ENCODE measurements around the gene ANKS1B.

The ANKS1B gene

DNA sequence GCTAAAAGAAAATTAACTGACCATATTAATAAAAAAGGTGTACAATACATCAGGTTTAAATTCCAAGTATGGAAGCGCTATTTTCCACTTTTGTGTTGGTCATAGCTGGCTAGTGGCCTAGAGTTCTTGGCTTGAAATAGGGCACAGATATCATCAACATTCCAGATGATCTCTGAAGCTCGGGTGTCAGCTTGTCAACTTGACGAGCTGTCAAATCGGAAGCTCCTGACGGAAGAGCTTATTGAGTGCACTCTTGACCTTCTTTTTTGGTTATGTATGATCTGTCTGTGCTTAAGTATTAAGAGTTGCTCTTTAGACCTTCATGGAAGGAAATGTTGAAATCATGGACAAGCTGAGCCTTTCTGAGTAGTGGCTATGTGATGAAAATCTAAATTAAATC lies 1161.7 kb downstream of the ANKS1B start:
- TF ChIP-seq, protein P1, sequence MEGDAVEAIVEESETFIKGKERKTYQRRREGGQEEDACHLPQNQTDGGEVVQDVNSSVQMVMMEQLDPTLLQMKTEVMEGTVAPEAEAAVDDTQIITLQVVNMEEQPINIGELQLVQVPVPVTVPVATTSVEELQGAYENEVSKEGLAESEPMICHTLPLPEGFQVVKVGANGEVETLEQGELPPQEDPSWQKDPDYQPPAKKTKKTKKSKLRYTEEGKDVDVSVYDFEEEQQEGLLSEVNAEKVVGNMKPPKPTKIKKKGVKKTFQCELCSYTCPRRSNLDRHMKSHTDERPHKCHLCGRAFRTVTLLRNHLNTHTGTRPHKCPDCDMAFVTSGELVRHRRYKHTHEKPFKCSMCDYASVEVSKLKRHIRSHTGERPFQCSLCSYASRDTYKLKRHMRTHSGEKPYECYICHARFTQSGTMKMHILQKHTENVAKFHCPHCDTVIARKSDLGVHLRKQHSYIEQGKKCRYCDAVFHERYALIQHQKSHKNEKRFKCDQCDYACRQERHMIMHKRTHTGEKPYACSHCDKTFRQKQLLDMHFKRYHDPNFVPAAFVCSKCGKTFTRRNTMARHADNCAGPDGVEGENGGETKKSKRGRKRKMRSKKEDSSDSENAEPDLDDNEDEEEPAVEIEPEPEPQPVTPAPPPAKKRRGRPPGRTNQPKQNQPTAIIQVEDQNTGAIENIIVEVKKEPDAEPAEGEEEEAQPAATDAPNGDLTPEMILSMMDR (IDR thresholded peaks at IDR 0.05; ENCODE audit: insufficient read depth, low read depth, low read length, missing control alignments), result no peak
- no peak overlapping the region for H3K4me3 ChIP-seq (ENCODE audit: low read depth, low read length)
- DNase-seq (ENCODE audit: low read depth), result no peak

DNA sequence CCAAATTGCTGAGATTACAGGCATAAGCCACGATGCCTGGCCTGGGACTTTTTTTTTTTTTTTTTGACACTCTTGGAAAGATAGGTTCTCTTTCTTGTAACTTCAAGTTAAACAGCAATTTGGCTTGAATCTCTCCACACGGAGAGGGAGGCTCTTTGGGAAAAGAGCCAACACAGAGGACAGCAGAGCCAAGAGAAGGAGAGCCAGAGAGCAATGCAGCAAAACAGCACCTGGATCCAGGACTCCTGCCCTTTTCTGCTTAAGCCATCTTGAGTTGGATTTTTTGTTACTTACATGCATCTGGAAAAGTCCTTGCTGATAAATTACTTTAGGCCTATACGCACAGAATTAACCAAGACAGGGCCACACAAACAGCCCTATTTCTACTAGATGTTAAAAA lies 1162.9 kb downstream of the ANKS1B start:
- TF ChIP-seq, protein P1 (IDR thresholded peaks at IDR 0.05; ENCODE audit: insufficient read depth, low read depth, low read length, missing control alignments), result no peak
- no peak for DNase-seq (ENCODE audit: low read depth)
- H3K4me3 ChIP-seq (ENCODE audit: low read depth, low read length), result no peak overlapping the region

DNA sequence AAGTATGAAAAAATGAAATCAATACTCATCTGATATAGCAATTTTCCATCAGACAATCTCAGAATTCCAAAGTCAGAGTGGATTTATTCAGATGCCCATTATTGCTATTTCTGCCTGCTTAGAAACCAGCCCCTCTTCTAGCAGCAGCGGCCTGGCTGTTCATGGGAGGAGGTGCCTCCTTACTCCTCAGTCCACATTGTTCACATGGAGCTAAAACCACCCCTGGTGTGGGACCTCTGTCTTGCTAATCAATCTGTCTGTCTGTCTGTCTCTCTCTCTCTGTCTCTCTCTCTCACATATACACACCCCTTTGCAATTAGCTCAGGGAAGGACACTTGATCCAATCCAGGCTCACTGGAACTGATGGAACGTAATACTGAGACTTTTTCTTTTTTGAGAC lies 1163.5 kb downstream of the ANKS1B start:
- TF ChIP-seq, protein P1 (IDR thresholded peaks at IDR 0.05; ENCODE audit: insufficient read depth, low read depth, low read length, missing control alignments), result no peak
- DNase-seq (ENCODE audit: low read depth), result no peak
- no peak overlapping the region for H3K4me3 ChIP-seq (ENCODE audit: low read depth, low read length)

DNA sequence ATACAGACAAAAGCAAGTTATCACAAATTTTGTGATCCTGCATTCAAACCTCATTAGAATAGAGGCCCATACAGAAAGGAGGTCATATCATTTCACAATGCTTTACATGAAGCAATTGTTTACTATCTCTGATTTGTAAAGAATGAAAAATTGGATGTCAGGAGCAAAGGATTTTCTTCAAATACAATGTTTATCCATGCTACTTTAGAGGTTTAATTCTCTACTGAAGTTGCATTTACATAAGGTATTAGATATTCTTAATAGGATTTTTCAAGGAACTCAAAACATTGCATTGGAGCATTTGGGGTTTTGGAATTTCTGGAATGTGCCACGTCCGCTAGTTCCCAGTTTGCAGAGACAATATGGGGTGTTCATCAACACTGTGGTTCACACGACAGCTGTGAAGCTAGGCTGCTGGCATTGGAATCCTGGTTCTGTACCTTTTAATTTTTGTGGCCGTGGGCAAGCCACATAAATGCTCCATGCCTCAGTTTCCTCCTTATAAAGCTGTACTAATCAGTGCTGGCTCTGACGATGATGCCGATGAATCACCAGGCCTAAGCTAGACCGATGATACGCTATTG lies 1164.8 kb downstream of the ANKS1B start:
- no peak overlapping the region for H3K4me3 ChIP-seq (ENCODE audit: low read depth, low read length)
- TF ChIP-seq, protein P1 (IDR thresholded peaks at IDR 0.05; ENCODE audit: insufficient read depth, low read depth, low read length, missing control alignments), result no peak
- DNase-seq (ENCODE audit: low read depth), result no peak

DNA sequence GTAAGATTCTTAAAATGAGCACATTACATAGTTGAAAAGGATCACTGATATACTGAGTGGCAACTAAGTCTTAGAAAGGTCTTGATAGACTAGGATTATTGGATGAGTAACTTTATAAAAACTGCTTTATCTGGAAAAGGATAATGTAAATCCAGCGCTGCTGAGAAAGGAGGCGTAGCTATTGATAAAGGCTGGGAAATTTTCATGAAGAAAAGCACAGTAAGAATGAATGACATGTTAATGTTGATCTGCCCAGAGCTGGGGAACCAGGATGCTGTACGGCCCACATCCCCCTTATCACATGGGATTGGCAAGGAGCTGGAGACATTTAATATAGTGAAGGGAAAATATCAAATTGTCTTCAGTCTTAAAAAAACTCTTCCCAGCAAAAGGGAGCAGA lies 1165.7 kb downstream of the ANKS1B start:
- no peak for DNase-seq (ENCODE audit: low read depth)
- H3K4me3 ChIP-seq (ENCODE audit: low read depth, low read length), result no peak overlapping the region
- TF ChIP-seq, protein P1 (IDR thresholded peaks at IDR 0.05; ENCODE audit: insufficient read depth, low read depth, low read length, missing control alignments), result no peak

DNA sequence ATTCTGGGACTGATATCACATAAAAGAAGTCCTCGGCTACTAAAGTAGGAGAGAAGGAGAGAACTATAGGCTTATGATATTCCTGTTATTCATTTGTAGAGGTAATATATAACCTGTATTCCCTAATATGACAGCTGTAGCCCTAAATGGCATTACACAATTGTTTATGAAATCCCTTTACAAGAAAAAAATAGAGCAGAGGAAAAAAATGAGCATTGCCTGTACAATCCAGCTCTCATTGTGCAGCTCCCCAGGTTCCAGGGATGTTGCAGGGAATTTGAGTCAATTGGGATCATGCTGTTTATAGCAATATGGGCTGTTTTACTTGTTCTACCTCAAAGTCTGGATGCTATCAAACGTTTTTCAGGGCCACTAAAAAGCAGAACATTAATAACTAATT lies 1166.5 kb downstream of the ANKS1B start:
- TF ChIP-seq, protein P1 (IDR thresholded peaks at IDR 0.05; ENCODE audit: insufficient read depth, low read depth, low read length, missing control alignments), result no peak
- no peak for DNase-seq (ENCODE audit: low read depth)
- no peak overlapping the region for H3K4me3 ChIP-seq (ENCODE audit: low read depth, low read length)

DNA sequence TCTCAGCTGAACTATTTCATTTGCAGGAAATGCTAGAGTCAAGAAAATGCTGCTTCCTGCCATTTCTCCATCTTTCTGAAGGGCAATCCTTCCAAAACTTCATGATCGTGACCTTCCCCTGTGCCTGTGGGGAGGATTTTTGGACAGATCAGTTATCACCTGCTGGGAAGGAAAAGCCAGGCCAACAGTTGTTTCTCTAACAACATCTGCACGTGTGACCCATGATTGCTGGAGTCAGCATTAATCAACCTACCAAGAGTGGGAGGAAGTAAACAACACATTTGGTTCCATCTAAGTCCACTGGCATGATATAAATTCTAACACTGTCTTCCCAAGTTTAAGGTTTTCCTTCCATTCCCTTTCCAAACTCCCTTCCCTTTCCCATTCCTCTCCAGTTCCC lies 1167.0 kb downstream of the ANKS1B start:
- TF ChIP-seq, protein P1 (IDR thresholded peaks at IDR 0.05; ENCODE audit: insufficient read depth, low read depth, low read length, missing control alignments), result no peak
- no peak for DNase-seq (ENCODE audit: low read depth)
- H3K4me3 ChIP-seq (ENCODE audit: low read depth, low read length), result no peak overlapping the region

Data from GM12865 (cell line).